ENCODE measurements around the gene CDKN2AIP.

- TF ChIP-seq CTCF (IDR thresholded peaks at IDR 0.05) (no peak), POLR2A (IDR thresholded peaks at IDR 0.05) (no peak), EP300 (IDR thresholded peaks at IDR 0.05) (no peak), POLR2AphosphoS5 (IDR thresholded peaks at IDR 0.05) (peak in 2 of 3 donors; percentile 85 to 91)
Observed at GRCh38 chr4:183438458-183439113, 5.8 kb upstream of the CDKN2AIP start.

Measured in stomach (tissue), 4 donors.